GM18861 (cell line): ENCODE results near the gene PAX5.

Experiments
- ATAC-seq: cut with Tn5 transposase; IDR thresholded peaks from one replicate; pipeline ENCODE4 v1.9.1; 2021; ENCODE audit not compliant: unreplicated experiment

The PAX5 gene

DNA sequence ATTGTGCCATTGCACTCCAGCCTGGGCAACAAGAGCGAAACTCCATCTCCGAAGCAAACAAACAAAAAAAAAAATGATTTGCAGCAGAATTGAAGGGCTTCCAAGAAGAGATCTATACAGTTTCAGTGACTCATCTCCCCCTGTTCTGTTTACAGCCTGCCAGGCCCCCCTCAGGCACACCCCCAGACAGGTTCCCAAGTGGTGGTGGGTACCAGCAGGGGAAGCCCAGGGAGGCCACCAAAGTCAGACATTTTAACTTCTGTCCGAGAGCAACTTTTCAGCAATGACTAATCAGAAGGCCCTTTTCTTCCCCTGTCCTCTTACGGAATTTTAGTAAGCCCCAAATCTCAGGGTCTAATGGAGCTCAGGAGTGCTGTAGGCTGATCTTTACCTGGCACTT lies 98.7 kb downstream of the PAX5 start:
- peak; percentile 27 for ATAC-seq

DNA sequence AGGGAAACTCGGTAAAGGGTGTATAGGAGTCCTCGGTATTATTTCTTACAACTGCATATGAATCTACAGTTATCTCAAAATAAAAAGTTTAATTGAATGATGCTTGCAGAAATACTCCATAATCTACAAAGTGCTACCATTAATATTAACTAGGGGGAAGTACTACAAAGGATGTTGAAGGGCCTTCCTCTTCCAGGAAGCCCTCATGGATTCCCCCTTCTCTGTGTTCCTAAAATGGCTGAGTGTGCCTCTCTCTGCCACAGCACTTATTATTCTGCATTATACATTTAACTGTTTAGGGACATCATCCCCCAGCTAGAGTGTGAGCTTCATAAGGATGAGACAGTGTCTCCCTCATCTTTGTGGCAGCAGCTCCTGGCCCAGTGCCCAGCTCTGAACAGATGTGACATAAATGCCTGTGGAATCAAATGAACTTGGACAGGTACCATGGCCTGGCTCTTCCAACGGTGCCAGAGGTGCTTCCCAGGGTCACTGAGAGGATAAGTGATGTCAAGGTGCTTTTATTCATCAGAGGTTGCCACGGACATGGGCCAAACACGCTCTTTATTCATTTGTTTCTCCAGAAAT lies 99.5 kb downstream of the PAX5 start:
- ATAC-seq, result no peak

GRCh38 chr9:36933676-36934215 lies 100.3 kb downstream of the PAX5 start:
- no peak for ATAC-seq

DNA sequence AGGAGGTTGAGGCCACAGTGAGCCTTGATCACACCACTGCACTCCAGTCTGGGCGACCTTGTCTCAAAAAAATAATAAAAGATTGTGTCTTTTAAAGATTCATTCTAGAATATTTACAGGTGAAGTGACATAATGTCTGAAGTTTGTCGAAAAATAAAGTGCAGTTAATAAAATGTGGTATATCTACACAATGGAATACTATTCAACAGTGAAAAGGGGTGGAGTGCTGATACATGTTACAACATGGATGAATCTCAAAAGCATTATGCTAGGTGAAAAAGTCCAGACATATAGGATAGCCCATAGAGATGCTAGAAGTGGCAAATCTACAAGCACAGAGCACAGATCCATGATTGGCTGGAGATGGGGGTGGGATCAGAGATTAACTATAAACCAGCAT lies 101.9 kb downstream of the PAX5 start:
- no peak for ATAC-seq

DNA sequence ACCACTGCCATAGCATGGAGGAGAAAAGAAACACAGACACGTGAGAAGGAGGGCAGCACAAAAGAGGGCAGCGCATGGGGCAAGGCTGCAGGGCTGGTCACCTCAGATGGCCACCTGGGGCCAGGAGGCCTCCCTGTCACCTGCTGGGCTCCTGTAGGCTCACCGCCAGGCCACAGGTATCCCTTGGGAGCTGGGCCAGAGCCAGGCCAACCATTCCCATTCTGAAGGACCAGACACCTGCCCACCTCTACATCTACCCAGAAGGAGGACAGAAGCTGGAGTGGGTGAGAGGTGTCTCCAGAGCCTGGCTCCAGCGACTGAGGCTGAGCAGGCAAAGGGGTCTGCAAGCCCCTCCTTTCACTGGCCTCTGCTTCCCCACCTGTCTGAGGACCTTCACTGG lies 103.1 kb downstream of the PAX5 start:
- no peak for ATAC-seq

- ATAC-seq, result no peak
These were observed 104.8 kb downstream of the PAX5 start for GRCh38 chr9:36929350-36929675.

- peak; percentile 71 for ATAC-seq
These were observed 105.3 kb downstream of the PAX5 start for GRCh38 chr9:36928670-36929349.

GRCh38 chr9:36928210-36928609 lies 105.9 kb downstream of the PAX5 start:
- ATAC-seq, result no peak

- no peak for ATAC-seq
These were observed 109.2 kb downstream of the PAX5 start for GRCh38 chr9:36924757-36925432.

- ATAC-seq, result no peak
These were observed 110.0 kb downstream of the PAX5 start for GRCh38 chr9:36924071-36924470.

- no peak for ATAC-seq
These were observed 110.9 kb downstream of the PAX5 start for GRCh38 chr9:36923025-36923625.

DNA sequence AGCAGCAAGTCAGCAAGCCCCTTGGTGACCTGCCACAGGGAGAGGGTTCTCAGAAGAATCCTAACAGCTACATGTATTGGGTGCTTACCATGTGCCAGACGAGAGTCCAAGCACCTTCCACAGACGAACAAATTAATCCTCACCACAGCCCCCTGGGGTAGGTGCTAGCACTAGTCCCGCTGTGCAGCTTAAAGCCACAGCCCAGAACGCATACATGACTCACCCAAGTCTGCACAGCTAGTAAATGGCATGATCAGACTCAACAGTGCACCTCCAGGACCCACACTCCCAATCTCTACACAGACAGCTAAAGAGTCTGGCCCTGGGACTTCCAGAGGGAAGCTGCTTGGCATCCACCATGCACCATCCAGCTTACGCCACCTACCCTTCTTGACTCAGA lies 111.5 kb downstream of the PAX5 start:
- no peak for ATAC-seq

GRCh38 chr9:36914212-36914577 lies 119.9 kb downstream of the PAX5 start:
- ATAC-seq, result no peak

DNA sequence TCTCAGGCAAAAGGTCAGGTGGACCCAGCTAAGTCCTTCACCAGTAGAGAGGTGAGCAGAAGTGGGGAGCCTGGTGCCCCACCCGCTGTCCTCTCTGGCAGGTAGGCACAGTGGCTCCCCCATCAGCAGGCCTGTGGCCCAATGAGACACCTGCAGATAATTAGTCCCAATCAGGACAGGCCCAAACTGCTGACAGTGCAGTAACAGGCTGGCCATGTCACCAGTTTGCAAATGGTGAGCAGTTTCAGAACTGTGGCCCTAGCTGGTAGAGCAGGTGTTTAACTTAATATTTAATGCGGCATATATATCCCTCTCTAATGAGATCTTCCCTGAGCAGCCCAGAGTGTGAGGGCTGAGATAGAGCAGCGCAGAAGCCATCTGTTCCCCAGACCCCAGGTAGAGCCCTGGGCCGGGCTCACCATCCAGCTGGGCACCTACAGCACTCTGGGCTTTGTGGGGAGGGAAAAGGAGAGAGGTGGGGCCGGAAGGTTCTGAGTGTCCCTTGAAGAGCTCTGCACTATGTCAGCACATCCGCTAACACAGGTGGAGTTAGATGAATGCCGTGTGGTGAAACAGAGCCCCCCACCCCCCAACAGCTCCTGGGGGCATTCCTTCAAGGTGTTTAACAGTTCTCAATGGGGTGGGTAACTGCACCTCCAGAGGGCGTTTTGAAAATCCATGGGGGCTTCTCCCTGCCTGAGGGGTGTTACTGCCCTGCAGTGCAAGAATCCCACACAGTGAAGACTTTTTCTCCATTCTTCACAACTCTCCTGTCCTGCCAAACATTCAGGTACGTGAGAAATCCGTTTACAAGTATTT lies 120.5 kb downstream of the PAX5 start:
- no peak for ATAC-seq

GRCh38 chr9:36912620-36913019 lies 121.4 kb downstream of the PAX5 start:
- no peak for ATAC-seq

GRCh38 chr9:36911601-36912412 lies 122.3 kb downstream of the PAX5 start:
- ATAC-seq, result no peak

- no peak for ATAC-seq
These were observed 123.0 kb downstream of the PAX5 start for GRCh38 chr9:36911037-36911436.

- ATAC-seq, result no peak
These were observed 127.6 kb downstream of the PAX5 start for GRCh38 chr9:36906492-36906891.

DNA sequence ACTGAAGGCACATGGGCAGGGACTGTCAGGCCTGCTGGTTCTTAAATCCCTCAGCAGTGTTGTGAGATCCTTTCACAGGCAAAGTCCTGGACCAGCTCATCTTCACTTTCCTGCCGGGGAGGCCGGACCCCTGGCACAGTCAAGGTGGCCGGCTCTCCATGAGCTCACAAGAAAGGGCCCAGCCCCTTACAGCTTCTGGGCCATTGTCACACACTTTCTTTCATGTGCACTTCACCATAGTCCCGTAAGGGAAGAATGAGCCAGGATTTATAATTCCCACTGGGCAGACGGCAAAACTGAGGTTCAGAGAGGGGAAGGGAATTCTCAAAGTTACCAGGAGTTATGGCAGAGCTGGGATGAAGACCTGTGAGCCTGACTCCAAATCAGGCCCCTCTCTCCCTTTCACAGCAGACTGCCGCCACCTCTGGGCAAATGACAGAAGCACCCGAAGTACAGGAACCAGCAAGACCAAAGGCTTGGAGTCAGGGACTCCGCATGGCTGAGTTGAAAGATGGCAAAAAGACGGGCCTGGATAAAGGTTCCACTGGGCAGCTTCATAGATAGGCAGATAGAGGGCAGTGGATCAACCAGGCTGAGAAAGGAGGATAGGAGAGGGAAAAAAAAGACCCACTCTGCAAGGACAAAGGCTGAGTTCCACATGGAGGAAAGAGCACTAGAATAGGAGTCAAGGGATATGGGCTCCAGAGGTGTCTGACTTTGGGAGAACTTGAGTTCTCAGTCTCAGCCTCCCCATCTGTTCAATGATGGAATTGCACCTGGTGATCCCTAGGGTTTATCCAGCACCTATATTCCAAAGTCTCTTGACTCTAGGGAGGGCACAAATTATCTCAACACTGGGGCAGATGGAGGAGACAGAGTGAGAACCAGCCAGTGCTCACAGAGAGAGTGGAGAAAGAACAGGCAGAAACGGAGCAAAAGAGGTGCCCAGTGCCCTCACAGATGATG lies 128.7 kb downstream of the PAX5 start:
- no peak for ATAC-seq
